Tibial nerve (tissue), 4 donors: ENCODE data around the gene IFFO2. TPM values are rescaled to one million over a fixed set of nuclear protein-coding genes. Genes with fewer than 3 reads are reported as not detected.

Experiments
- DNase-seq, 2 donors: peaks; one replicate each; pipeline ENCODE4 v3.0.0-alpha.2; 2019; ENCODE audit warnings: low spot score in 2 of 2
- H3K27ac ChIP-seq, 4 donors: fragments of 200-600 bp; sonication (generic) in 3 of 4; one replicate each; pipeline ENCODE4 v1.5.1; 2017 to 2019; ENCODE audit warnings: mild to moderate bottlenecking in 1 of 4
- H3K27me3 ChIP-seq, 2 donors: fragments of 200-600 bp; sonication (generic) in 1 of 2; one replicate each; pipeline versions ENCODE4 v1.5.1 to v1.6.0; 2017 to 2019
- H3K36me3 ChIP-seq, 3 donors: fragments of 200-600 bp; sonication (generic); one replicate each; pipeline ENCODE4 v1.5.1; 2018 to 2019
- H3K4me1 ChIP-seq, 4 donors: fragments of 200-600 bp; sonication (generic) in 3 of 4; one replicate each; pipeline ENCODE4 v1.5.1; 2017 to 2019
- H3K4me3 ChIP-seq, 4 donors: fragments of 200-600 bp; sonication (generic) in 3 of 4; one replicate each; pipeline ENCODE4 v1.5.1; 2017 to 2019; ENCODE audit warnings: mild to moderate bottlenecking in 1 of 4, moderate library complexity in 1 of 4
- H3K9me3 ChIP-seq, 4 donors: fragments of 200-600 bp; sonication (generic) in 3 of 4; one replicate each; pipeline ENCODE4 v1.5.1; 2017 to 2019
- EP300 ChIP-seq, 2 donors: sonication (generic); formaldehyde crosslinking; IDR thresholded peaks; one replicate each; pipeline ENCODE4 v1.6.1; 2017; ENCODE audit warnings: antibody characterized with exemption in 2 of 2, mild to moderate bottlenecking in 1 of 2
- POLR2A ChIP-seq, 2 donors: fragments of 450-650 bp; IDR thresholded peaks; one replicate each; pipeline ENCODE4 v1.6.1; 2017; ENCODE audit warnings: antibody characterized with exemption in 2 of 2, mild to moderate bottlenecking in 2 of 2, moderate library complexity in 2 of 2
- WGBS, 2 donors: methylation state at CpG; one replicate each; pipeline ENCODE4 v1.1.5; 2018; 5-methylcytosine and 5-hydroxymethylcytosine counted together
- small RNA-seq: library from RNA; depleted of rRNA; stranded (forward); fragments of <200 nt; gene quantifications from one replicate; pipeline ENCODE3, GENCODE V24; 2016
- total RNA-seq, 4 donors: library from RNA; depleted of rRNA; stranded (reverse); fragments of >200 nt; gene quantifications; one replicate each; pipeline ENCODE4 v1.1.0, GENCODE V29; 2016
- TF ChIP-seq, protein P1 (sequence below), 5 experiments: fragments of 200-600 bp in 3 of 5; fragments of 450-650 bp in 2 of 5; sonication (generic) in 3 of 5; IDR thresholded peaks; one replicate each; pipeline ENCODE4 v1.5.1; 2016 to 2019; ENCODE audit warnings: antibody characterized with exemption in 5 of 5, mild to moderate bottlenecking in 3 of 5, moderate library complexity in 2 of 5

IFFO2 gene
- total RNA-seq, 4 donors from 2014 or later: 3.6 to 19.2 (median 9.2) TPM

DNA sequence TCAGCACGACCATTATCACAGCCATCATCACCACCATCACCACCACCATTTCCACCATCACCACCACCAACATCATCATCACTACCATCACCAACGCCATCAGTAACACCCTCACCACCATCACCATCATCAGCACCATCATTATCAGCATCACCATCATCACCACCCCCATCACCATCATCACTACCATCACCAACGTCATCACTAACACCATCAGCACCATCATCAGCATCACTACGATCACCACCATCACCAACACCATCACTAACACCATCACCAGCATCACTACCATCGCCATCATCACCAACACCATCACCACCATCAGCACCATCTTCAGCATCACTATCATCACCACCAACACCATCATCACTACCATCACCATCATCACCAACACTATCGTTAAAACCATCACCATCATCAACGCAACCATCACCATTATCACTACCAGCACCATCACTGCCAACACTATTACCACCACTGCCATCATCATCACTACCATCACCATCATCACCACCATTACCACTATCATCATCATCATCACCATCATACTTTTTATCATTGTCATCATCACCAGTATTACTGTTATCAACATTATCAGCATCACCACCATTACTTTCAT lies 98.3 kb downstream of the IFFO2 start:
- 92 to 93% methylated on average over 7 of the region's 7 CpGs for WGBS, 2 donors
- Histone ChIP-seq H3K4me3 (no peak overlapping the region), H3K4me1 (no peaks in the 10 kb centered on the region), H3K27me3 (no peaks in the 10 kb centered on the region), H3K9me3 (no peaks in the 10 kb centered on the region), H3K36me3 (no peaks in the 10 kb centered on the region), H3K27ac (no peak overlapping the region)
- no peak for DNase-seq
- TF ChIP-seq EP300 (IDR thresholded peaks at IDR 0.05): no peak

DNA sequence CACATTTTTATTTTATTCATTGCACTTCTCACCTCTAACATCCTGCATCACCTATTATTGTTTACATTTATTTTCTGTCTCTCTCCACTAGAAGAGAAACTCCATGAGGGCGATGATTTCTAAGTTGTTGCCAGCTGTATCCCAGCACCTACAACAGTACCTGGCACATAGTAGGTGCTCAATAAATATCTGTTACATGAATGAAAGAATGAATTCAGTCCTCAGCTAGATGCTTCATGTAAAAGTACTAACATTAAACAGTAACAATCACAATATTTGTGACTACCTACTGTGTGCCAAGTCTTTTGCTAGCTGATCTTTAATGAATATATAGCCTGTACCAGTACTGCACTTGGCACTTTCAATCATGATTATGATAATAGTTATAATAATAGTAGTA lies 100.0 kb downstream of the IFFO2 start:
- Histone ChIP-seq H3K27me3 (peaks cover 0 to 9% of the 10 kb centered on the region in 2 donors), H3K4me1 (no peaks in the 10 kb centered on the region), H3K4me3 (no peak overlapping the region), H3K36me3 (no peaks in the 10 kb centered on the region), H3K9me3 (no peaks in the 10 kb centered on the region), H3K27ac (no peak overlapping the region)
- 87 to 98% methylated on average over 1 of the region's 1 CpG for WGBS, 2 donors
- no peak for TF ChIP-seq EP300 (IDR thresholded peaks at IDR 0.05)
- no peak for TF ChIP-seq POLR2A (IDR thresholded peaks at IDR 0.05)
- TF ChIP-seq, protein P1, sequence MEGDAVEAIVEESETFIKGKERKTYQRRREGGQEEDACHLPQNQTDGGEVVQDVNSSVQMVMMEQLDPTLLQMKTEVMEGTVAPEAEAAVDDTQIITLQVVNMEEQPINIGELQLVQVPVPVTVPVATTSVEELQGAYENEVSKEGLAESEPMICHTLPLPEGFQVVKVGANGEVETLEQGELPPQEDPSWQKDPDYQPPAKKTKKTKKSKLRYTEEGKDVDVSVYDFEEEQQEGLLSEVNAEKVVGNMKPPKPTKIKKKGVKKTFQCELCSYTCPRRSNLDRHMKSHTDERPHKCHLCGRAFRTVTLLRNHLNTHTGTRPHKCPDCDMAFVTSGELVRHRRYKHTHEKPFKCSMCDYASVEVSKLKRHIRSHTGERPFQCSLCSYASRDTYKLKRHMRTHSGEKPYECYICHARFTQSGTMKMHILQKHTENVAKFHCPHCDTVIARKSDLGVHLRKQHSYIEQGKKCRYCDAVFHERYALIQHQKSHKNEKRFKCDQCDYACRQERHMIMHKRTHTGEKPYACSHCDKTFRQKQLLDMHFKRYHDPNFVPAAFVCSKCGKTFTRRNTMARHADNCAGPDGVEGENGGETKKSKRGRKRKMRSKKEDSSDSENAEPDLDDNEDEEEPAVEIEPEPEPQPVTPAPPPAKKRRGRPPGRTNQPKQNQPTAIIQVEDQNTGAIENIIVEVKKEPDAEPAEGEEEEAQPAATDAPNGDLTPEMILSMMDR (IDR thresholded peaks at IDR 0.05): no peak
- DNase-seq: no peak

DNA sequence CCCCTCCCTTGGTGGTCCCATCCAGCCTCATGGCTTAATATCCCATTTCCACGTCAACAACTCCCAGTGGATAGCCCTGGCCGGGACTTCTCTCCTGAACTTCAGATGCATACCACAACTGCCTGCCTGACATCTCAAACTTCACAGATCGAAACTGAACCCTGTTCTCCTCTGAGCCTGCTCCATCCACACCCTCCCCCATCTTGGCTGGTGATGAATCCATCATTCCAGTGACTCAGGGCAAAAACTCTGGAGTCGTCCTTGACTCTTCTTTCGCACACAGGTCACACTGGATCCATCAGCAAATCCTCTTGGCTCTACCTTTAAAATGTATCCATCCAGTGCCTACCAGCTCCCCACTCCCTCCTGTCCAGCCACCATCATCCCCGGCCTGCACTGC lies 100.9 kb downstream of the IFFO2 start:
- Histone ChIP-seq H3K27ac (no peak overlapping the region), H3K27me3 (peaks cover 0 to 9% of the 10 kb centered on the region in 2 donors), H3K9me3 (no peaks in the 10 kb centered on the region), H3K36me3 (no peaks in the 10 kb centered on the region), H3K4me1 (no peaks in the 10 kb centered on the region), H3K4me3 (no peak overlapping the region)
- 57 to 64% methylated on average over 6 of the region's 6 CpGs for WGBS, 2 donors
- DNase-seq: no peak
- TF ChIP-seq EP300 (IDR thresholded peaks at IDR 0.05): no peak
- no peak for TF ChIP-seq POLR2A (IDR thresholded peaks at IDR 0.05)
- TF ChIP-seq, protein P1 (IDR thresholded peaks at IDR 0.05): no peak

DNA sequence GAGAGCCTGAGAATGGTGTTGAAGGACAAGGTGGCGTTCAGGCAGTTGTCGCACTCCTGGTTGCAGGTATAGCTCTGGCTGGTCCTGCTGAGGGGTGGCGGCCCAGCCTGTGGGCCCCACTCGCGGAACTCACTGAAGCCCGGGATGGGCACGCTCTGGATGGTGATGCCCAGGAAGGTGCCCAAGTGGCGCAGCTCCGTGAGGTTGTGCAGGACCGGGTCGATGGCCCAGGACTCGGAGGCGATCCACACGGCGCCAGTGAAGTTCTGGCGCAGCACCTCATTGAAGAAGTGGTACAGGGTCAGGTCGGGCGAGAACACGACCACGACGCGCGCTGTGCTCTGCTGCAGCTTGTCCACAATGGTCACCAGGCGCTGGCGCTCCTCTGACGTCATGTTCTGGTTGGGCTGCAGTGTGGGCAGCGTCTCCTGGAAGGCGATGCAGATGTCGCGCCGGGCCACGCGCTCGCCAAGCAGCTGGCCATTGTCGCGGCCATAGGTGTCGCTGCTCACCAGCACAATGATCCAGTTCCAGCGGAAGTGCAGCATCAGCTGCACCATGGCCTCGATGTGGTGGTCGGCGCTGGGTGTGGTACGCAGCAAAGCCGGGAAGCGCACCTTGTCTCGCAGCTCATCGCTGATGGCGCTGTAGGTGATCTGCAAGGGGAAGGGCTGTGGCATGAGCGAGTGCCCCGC lies 102.0 kb downstream of the IFFO2 start:
- H3K27me3 ChIP-seq: peaks cover 0 to 9% of the 10 kb centered on the region in 2 donors
- no peak for TF ChIP-seq POLR2A (IDR thresholded peaks at IDR 0.05)
- TF ChIP-seq, protein P1 (IDR thresholded peaks at IDR 0.05): no peak
- TF ChIP-seq EP300 (IDR thresholded peaks at IDR 0.05): no peak
- H3K4me3 ChIP-seq: no peak overlapping the region
- DNase-seq: no peak
- no peaks in the 10 kb centered on the region for H3K9me3 ChIP-seq
- no peaks in the 10 kb centered on the region for H3K4me1 ChIP-seq
- 90% methylated on average over 38 to 46 of the region's 49 CpGs for WGBS, 2 donors
- no peak overlapping the region for H3K27ac ChIP-seq
- H3K36me3 ChIP-seq: no peaks in the 10 kb centered on the region

Small RNA genes within 50 kb of the gene (small RNA-seq; reads per million reads assigned to genes)
- gene MIR1290 (not detected), gene MIR4695 (not detected)

Other genes starting within 250 kb of the IFFO2 start
- not detected for gene TAS1R2, start 97.0 kb downstream of the IFFO2 start, total RNA-seq
- gene ALDH4A1, start 54.1 kb downstream of the IFFO2 start, total RNA-seq: 10 to 100 TPM; 31.2 to 42.0 (median 35.3) TPM